GM20000 (cell line): Measurements from ENCODE around the gene RAD51C.

Experiments used
- DNase-seq: peaks from one replicate; pipeline ENCODE4 v3.0.0; 2012; ENCODE audit warnings: low spot score
- TF ChIP-seq, protein P1 (sequence below): IDR thresholded peaks from 2 replicates; pipeline ENCODE4 v1.5.1; 2012; ENCODE audit warnings: mild to moderate bottlenecking, control low read depth; ENCODE audit errors: extremely low read depth, missing control alignments

RAD51C gene

DNA sequence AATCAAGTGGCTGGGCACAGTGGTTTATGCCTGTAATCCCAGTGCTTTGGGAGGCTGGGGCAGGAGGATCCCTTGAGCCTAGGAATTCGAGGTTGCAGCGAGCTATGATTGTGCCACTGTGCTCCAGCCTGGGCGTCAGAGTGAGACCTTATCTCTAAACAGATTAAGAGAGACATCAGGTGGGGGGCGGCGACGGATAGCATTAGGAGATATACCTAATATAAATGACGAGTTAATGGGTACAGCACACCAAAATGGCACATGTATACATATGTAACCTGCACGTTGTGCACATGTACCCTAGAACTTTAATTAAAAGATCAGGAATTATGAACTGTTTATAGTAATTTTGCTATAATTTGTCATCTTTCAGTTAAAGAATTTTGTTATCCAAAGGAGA, 10.3 kb downstream of the RAD51C start:
- no peak for DNase-seq
- TF ChIP-seq, protein P1, sequence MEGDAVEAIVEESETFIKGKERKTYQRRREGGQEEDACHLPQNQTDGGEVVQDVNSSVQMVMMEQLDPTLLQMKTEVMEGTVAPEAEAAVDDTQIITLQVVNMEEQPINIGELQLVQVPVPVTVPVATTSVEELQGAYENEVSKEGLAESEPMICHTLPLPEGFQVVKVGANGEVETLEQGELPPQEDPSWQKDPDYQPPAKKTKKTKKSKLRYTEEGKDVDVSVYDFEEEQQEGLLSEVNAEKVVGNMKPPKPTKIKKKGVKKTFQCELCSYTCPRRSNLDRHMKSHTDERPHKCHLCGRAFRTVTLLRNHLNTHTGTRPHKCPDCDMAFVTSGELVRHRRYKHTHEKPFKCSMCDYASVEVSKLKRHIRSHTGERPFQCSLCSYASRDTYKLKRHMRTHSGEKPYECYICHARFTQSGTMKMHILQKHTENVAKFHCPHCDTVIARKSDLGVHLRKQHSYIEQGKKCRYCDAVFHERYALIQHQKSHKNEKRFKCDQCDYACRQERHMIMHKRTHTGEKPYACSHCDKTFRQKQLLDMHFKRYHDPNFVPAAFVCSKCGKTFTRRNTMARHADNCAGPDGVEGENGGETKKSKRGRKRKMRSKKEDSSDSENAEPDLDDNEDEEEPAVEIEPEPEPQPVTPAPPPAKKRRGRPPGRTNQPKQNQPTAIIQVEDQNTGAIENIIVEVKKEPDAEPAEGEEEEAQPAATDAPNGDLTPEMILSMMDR: no peak

DNA sequence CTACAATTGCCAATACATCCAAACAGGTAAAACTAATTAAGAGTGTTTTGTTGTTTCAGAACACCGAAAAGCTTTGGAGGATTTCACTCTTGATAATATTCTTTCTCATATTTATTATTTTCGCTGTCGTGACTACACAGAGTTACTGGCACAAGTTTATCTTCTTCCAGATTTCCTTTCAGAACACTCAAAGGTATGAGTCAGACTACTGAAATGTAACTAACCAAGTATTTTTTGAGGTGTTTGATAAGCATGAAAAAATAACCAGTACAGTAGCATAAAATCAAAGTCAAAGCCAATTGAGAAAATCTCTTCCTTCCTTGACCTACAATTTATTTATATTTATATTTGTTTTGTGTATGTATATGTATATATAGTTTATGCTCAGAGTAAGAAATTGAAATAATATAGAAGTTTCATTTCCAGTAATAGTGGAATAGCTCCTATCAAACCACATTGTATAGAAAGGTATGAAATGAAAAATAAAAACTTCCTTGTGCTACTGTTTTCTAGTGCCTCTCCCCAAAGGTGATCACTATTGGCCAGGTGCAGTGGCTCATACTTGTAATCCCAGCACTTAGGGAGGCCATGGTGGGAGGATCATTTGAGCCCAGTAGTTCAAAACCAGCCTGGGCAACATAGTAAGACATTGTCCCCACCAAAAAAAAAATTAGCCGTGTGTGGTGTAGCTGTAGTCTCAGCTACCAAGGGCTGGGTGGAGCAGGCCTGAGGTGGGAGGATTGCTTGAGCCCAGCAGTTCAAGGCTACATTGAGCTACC, 10.9 kb downstream of the RAD51C start:
- no peak for DNase-seq
- TF ChIP-seq, protein P1: no peak

DNA sequence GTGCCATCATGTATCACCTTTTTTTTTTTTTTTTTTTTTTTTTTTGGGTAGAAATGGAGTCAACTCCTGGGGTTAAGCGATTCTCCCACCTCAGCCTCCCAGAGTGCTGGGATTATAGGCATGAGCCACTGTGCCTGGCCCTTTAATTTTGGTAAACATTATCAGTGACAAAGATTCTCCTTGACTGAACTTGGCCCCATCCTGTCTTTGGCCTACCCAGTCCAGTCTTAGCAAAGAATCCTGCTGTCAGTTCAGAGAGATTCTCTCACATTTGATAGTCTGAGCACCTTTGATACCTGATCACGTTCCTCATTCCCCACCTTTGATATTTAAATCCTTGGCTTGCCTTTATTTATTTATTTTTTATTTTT, 11.5 kb downstream of the RAD51C start:
- TF ChIP-seq, protein P1: no peak
- no peak for DNase-seq

DNA sequence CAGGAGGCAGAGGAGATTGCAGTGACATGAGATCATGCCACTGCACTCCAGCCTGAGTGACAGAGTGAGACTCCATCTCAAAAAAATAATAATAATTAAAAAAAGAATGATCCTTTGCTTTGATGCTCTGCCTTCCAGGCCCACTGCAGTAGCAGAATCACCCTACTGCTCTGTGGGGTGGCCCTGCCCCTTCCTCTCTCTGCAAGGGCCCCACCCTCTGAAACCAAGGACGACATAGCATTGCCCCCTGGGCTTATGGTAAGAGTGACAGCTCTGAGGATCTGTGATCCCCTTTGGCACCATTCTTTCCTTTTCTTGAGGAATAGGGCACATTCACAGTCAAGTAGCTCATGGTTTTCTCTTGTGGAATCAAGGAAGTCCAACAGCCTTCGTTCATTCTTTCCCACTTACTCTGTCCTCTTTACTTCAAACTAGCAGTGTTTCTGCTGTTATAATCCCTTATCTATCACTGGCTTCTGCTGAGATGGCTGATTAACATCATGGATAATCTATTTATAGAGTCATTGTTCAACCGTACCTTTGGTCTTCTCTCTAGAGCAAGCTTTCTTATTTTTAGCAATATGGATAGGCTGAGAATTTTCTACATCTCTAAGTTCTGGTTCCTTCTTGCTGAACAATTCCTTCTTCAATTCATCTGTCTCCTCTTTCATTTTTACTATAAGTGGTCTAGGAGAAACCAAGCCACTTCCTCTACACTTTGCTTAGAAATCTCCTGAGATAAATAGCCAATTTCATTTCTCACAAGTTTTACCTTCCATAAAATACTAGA, 14.1 kb downstream of the RAD51C start:
- no peak for DNase-seq
- TF ChIP-seq, protein P1: no peak

DNA sequence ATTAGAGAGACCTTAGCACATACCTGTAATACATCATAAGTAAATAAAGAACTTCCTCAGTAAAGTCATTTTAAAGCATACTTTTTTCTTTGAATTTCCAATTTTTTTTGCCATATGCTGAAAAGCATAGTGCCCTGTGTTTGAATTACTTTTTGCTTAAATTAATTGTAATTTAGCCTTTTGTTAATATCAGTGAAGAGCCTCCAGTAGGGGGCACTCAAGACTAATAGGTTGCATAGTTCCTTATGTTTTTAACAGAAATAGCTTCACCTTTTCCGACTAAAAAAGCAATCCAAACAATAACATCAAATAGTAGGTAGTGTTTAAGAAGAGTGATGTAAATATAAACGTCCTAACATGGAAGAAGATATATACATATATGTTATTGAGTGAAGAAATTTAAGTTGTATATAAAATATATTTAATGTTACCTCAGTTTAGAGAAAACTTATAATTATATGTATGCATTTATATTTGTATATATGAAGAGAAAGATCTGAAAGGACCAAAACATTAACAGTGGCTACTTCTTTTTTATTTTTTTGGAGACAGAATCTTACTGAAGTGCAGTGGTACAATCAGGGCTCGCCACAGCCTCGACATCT, 18.6 kb downstream of the RAD51C start:
- no peak for DNase-seq
- TF ChIP-seq, protein P1: peak; percentile 40

DNA sequence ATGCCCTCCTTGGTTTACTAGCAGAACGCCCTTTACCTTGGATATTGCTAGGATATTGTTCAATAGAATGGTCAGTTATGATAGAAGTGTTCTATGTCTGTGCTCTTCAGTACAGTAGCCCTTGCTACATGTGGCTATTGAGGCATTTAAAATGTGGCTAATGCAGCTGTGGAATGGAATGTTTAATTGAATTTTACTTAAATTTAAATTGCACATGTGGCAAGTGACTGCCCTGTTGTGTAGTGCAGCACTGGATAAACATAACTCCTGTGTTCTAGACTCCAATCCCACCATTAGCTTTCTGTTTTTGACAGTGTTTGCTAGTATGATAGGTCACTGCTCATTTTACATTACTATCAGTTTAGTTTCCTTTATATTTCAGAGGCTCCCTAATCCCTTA, 29.9 kb downstream of the RAD51C start:
- TF ChIP-seq, protein P1: no peak

DNA sequence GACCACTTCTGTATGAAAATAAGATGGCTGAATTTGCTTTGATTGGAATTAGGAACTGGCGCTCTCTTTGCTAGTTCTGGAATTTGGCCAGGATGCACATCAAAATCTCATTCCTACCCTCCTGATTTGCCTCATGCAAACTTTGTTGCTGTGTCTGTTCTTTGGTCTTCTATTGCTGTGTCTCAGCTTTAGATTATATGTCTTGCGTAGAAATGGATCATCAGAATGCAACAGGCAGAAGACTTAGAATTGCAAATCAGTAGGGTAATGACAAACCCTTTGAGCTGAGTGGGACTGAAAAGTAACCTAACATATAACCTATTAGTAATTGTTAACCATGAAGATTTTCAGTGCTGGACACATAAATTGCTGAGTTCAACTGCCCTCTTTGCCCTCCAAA, 30.3 kb downstream of the RAD51C start:
- TF ChIP-seq, protein P1: no peak
- DNase-seq: no peak

More for the DNA sequence above, 29.9 kb downstream of the RAD51C start:
- DNase-seq: no peak
